Activated CD4-positive, alpha-beta T cell treated with anti-CD3 and anti-CD28 coated beads, Interleukin-2, amount 50 U/mL, for 48 hours (primary cell): ENCODE results near the gene RANBP17.

ENCODE experiments used
- DNase-seq, 2 experiments: peaks; one replicate each; pipeline ENCODE4 v3.0.0-alpha.2; 2020

RANBP17 gene

GRCh38 chr5:171306781-171307591 lies 445.2 kb downstream of the RANBP17 start:
- no peak for DNase-seq

DNA sequence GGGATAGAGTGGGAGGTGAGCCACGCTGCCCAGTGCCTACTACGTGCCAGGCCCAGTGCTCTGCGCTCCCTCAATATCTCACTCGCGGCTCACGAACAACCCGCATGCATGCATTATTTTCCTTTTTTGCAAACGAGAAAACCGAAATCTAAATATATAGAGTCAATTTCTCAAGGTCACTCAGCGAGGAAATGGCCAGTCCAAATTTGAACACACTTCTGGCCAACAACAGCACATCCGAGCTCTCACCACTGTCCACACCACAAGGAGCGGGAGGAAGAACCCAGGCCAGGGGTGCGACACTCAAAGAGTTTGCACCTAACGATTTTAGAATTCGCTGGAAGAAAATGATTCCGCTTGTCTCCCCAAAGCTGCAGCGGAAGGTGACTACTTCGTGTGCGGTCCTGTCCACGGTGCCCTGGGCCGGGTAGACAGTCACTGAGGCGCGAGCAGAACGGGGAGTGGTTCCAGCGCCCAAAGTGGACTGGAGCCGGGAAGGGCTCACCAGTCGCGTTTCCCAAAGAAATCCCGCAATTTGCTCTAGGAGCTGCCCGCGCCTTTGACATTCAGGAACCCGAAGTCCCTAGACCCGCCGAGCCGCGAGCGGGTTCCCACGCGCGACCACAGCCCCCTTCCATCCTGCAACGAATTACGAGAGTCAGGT lies 446.1 kb downstream of the RANBP17 start:
- DNase-seq = no peak

DNA sequence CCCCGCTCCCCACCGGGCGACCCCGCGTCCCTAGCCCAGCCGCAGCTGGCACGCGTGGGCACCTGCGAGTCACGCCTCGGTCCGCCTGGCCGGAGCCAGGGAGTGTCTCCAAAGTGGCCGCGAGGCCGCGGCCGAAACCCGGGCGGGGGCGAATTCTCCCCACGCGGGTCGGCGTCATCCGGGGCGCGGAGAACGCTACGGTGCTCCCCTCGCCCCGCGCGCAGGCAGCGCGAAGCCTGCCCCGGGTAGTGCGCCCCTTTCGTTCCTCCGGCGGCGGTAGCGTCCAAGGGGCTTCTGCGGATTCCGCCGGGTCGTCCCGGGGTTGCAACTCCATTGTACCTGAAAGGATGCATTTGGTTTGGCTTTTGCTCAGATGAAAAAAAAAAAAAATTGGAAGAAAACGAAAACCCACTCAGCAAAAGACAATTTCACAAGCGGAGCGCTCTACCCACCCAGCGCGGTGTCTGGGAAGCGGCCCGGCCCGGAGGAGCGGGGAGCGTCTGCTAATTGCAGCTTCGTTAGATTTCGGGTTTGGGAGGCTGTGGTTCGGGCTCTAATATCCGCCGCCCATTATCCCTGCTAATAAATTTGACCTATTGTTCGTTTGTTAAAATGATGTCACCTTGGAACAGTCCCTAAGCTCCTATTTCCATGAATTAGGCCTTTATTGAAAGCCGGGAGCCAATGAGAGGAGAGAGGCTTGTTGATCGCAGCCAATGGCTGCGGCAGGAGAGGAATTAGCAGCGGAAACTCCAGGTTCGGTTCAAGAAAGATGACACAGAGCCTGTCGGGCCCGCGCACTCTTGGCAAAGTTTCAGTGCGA lies 446.8 kb downstream of the RANBP17 start, which contains the start of gene TLX3:
TSS of gene TLX3 (plus strand) at position 796 of the 823 bp plus-strand sequence. CDS start 118 bp downstream, outside the sequence.
- DNase-seq = peak in 1 of 2 experiments; percentile 12

- peak in 1 of 2 experiments; percentile 6 for DNase-seq
Observed at GRCh38 chr5:171309276-171310211, 447.7 kb downstream of the RANBP17 start.

DNA sequence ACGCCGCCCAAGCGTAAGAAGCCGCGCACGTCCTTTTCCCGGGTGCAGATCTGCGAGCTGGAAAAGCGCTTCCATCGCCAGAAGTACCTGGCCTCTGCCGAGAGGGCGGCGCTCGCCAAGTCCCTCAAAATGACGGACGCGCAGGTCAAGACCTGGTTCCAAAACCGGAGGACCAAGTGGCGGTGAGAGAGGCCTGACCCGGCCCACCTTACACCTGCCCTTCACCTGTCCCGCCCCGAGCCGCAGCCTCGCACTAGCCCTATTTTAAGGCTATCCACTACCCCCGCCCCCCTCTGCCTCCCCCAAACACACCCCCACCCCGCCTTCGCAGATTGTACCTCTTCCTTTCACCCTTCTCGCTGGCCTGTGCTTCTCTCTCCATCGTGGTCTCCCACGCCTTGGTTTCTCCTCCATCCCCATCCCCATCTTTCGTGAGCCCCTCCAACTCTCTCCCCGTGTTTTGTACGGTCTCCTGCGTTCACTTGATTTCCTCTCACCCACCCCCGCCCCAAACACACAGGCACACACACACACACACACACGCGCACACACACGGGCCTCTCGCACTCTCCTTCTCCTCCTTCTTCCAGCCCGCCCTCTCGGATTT lies 448.5 kb downstream of the RANBP17 start:
- DNase-seq = peak; percentile 30 to 53

DNA sequence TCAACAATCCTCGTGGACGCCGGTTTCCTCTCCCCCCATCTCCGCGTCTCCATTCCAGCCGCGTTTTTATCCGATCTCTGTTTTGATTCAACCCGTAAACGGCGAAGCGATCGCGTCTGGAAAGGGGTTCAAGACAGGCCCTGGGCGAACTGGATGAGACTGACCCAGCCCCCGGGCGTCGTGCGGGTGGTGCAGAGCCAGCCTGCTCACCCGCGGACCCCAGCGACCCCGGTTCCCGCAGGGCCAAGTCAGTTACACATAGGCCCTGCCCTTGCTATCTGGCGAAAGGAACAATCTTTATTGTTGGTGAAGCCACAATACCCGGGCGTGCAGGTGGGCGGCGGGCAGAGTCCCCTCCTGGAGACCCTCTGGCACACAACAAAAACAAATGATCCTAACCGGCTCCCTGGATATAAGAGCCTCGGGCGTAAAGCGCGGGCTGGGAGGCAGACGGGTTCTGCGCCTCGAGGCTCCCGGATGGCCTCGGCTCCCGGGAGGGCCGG lies 449.1 kb downstream of the RANBP17 start:
- no peak for DNase-seq

DNA sequence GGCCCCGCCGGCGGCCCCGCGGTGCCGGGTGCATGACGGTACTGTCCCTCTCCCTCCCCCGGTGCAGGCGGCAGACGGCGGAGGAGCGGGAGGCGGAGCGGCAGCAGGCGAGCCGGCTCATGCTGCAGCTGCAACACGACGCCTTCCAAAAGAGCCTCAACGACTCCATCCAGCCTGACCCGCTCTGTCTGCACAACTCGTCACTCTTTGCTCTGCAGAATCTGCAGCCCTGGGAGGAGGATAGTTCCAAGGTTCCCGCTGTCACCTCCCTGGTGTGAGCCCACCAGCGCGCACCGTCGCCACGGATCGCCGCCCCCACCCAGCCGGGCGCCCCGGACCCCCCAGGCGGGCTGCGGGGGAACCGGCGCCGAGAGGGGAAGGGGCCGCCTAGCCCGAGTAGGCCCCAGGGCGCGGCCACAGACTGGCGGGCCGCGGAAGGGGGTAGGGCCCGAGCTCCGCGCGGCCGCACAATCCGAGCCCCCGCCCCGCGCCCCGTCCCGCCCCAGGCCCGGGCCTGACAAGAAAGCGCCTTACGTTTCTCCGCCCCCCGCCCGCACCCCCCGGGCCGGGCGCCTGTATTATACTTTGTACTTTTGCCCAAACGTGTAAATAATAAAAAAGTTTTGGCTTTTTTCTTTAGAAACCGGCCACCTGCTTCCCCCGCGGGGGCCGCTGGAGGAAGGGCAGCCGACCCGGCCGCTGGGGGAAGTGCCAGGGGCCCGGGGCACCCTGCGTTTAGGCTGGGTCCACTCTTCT lies 449.7 kb downstream of the RANBP17 start:
- DNase-seq = peak; percentile 11 to 24

GRCh38 chr5:171312129-171312974 lies 450.5 kb downstream of the RANBP17 start:
- no peak for DNase-seq

DNA sequence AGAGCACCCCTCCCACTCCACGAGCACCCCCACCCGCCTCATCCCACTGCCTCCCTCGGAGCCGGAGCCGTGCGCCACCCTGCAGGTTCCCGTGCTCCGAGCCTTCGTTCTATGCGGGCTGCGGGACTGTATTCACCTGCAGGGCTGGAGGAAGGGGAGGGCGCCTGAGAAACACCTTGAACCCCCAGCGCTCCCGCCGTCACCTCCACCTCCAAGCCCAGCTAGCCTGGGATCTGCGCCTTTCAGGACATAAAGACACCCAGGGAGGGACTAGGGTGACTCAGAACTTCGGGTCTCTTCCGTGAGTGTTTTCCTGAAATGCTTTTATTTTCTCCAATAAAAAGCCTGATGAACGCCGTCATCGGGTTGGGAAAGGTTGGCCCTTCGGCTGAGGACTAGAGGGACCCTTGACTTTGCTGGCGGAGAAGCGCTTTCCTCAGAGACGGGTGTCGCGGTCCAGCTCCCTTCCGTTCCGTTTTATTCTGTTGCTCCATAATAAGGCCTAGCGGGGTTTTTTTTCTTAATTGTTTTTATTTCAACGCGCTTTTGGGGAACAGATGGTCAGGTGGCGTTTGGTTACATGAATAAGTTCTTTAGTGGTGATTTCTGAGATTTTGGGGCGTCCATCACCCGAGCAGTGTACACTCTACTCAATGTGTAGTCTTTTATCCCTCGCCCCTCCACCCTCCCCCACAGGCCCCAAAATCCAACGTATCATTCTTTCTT lies 451.8 kb downstream of the RANBP17 start:
- DNase-seq = no peak

DNA sequence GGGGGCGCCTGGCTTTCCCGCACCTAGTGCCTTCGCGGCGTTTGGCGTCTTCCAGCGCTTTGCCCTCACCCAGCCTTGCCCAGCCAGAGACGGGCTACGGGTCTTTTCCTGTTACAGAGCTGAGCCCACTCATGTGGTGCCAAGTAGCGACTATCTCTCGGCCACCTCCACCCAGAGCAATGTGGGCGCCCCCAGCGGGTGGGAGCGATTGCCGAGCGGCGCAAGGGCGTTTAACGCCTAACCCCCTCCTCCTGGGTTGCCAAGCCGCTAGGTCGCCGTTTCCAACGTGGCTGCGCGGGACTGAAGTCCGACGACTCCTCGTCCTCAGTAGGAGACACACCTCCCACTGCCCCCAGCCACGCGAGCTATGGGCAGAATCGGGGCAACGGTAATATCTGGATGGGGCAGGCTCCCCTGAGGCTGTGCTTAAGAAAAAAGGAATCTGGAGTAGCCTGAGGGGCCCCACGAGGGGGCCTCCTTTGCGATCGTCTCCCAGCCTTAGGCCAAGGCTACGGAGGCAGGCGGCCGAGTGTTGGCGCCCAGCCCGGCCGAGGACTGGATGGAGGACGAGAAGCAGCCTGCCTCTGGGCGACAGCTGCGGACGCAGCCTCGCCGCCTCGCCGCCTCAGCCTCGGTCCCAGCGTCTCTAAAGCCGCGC lies 453.0 kb downstream of the RANBP17 start:
- peak in 1 of 2 experiments; percentile 5 for DNase-seq

DNA sequence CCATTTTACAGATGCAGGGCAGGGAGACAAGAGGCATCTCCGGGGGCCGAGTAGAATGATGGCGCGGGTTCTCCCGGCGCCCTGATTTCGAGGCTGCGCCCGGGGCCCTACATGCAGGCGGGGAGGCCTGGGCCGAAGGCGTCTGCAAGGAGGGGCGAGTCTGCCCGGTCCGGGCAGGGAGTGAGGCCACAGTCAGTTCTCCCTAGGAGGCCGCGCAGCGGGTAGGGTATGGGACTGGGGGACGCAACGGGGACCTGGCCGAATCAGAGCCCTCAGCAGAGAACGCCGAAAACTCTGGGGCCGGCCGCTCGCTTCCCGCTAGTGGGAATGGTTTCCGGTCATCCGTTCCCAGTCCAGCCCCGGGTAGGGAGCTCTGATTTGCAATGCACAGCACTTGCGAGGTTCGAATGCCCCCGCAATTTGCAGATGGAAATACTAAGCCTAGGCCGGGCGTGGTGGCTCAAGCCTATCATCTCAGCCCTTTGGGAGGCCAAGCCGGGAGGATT lies 453.6 kb downstream of the RANBP17 start:
- DNase-seq = no peak

- DNase-seq = no peak
Observed at GRCh38 chr5:171315925-171316257, 454.1 kb downstream of the RANBP17 start.

GRCh38 chr5:171316258-171317121 lies 454.7 kb downstream of the RANBP17 start:
- no peak for DNase-seq

DNA sequence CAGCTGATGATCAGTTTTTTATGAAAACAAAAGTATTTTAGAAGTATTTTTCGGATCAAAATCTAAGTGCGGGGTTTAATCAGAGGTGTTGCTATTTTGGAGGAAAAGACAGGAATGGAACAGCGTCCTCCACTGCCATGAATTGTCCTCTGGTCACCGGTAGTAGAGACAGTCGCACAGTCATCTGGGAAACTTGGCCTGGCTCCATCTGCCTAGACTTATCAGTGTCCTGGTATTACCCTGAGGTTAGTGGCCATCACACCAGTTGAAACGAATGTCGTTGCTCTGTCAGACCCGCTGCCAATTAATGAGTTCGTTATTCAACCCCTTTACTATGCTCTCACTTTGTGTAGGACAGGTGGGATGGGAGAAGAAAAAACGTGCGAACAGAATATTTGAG lies 455.4 kb downstream of the RANBP17 start:
- DNase-seq = no peak

DNA sequence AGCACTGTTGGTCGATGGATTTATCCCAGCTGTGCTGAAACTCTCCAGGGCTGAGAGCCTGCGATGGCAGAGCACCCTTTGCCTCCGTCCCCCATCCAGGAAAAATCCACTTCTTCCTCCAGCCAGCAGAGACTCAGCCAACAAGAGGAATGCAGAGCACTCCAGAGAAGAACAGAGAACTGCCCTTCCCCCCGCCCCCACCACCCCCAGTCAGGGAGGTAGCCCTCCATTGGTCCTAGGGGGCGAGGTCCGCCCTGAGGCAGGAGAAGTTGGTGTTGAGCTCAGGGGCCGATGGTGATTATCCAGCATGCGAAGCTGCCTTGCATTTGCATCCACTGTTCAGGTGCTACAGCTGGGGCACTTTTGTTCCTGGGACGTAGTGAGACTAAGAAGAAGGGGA lies 456.2 kb downstream of the RANBP17 start:
- no peak for DNase-seq

DNA sequence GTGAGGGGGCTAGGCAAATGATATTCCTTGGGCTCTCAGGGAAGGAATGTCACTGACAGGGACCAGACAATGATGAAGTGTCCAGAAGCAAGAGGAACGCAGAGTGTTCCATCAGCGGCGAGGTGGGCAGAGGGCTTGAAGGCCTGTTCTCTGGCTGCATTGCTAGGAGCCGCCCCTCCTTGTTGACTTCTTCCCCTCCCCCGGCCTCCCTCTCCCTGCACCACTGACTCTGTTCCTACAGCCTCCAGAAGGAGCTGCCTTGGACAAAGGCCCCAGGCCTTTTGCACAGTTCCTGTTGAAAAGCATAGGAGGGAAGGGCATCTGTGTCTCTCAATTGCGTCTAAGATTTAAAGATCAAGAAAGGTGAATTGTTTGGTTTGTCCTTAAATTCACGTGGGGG lies 459.6 kb downstream of the RANBP17 start:
- no peak for DNase-seq

DNA sequence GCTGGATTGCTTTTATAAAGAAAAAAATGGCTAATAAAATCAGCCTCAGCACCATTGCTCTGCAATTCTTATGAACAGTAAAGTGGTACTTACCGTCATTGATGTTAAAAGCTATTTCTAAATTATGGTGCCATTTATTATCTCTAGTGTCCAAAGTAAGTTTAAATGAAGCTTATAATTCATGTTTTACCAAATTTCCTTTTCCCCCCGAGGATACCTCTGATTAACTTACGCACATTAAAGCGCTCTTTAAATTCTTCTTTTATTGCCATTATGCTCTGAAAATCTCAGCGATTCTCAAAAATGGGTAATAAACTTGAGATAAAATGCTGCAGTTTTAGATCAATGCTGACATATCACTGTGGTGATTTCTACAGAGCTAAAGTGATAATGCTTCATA lies 460.7 kb downstream of the RANBP17 start:
- no peak for DNase-seq
